Stimulated activated naive CD8-positive, alpha-beta T cell treated with anti-CD3 and anti-CD28 coated beads, Interleukin-15, Interleukin-2, amounts not matched to agents 100 U/mL and 50 U/mL, for 24 hours (primary cell): Measurements from ENCODE around the gene ZDHHC12.

Source experiments
- ATAC-seq: fragments of 150-1000 bp; cut with Tn5 transposase; one replicate; pipeline ENCODE4 v1.10.0; 2021
- DNase-seq: peaks from one replicate; pipeline ENCODE4 v3.0.0; 2021

ZDHHC12 gene

DNA sequence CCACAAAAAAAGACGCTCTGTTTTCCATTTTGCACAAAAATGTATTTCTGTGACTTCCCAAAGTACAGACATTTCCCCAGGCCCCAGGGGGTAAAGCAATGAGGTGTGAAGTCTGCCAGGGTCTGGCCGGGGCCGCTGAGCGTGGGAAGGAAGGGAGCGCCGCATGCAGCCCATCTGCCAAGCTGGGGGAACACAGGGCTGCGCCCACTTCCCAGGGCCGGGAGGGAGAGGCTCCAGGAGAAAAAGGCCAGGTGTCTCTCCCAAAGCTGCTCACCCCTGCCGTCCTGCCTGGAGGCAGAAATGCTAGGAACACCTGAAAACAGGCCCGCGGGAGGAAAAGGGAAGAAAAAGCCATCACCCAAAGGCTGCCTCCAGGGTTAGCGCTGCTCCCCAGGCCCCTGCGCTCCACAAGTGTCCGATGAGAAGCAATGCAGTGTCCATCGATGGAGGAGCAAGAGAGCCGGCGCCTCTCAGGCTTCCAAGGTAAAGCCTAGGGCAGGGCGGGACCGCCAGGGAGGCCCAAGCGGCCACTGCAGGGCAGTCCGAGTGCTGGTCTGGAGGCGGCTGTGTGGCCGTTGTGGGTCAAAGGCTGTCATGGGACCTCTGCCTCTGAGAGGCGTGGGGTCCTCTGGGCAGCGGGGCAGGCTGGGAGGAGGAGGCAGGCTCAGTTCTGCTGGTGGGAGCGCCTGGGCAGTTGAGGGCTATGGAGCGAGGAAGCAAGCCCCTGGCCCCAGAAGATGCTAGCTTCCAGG, 6.0 kb upstream of the ZDHHC12 start:
- DNase-seq (no peak), ATAC-seq (no peak)

DNA sequence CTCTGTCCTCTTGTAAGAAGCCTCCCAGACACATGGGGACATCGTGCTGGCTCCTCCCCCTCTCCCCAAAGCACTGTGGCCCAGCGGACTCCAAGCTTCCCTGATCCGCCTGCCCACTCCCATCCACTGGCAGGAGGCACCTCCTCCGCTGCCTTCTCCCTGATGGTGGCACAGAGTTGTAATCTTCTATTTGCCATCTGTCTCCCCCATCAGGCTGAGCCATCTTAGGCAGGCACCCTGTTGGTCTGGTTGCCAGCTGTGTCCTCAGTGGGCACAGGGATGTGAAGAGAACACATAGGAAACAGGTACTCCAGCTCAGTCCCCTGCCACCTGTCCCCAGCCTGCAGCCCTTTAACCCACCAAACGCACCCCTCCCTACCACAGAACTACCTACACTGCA, 5.4 kb upstream of the ZDHHC12 start:
- ATAC-seq = no peak
- DNase-seq = no peak

DNA sequence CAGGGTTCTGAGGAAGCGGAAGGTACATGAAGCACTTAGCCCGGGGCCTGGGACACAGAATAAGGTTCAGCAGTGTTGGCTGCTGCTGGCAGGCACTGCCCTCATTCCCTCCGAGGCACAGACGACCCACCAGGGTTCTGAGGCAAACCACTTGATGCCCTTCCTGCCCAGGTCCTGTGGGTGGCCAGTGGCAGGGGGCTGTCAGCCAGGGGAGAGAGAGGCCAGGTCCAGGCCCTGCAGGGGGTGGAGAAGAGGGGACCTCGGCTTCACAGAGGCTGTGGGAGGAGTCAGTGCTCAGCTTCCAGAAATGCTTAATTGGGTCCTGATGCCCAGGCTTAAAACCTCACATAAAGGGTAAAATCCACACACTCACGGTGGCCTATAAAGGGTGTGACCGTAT, 4.4 kb upstream of the ZDHHC12 start:
- ATAC-seq (no peak), DNase-seq (no peak)

DNA sequence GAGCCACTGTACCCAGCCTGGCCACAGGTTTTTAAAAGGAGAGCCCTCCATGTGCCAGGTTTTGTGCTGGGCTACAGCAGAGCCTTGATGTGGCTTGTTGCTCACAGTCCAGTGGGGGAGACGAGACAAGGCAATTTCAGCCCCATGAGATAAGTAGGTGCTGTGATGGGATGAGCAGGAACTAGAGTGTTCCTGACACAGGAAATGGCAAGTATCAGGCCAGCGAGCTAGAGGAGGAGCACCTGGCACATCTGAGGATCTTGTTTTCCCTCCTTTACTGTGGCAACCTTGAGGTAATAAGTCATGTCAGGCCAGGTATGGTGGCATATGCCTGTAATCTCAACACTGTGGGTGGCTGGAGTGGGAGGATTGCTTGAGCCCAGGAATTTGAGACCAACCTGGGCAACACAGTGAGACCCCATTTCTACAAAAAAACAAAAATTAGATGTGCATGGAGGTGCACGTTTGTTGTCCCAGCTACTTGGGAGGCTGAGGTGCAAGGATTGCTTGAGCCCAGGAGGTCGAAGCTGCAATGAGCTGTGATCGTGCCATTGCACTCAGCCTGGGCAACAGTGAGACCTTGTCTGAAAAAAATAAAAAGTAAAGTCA, 3.8 kb upstream of the ZDHHC12 start:
- no peak for DNase-seq
- ATAC-seq = no peak

GRCh38 chr9:128724744-128725211, 851 bp upstream of the ZDHHC12 start:
- DNase-seq (peak; percentile 59), ATAC-seq (peak; percentile 10)

DNA sequence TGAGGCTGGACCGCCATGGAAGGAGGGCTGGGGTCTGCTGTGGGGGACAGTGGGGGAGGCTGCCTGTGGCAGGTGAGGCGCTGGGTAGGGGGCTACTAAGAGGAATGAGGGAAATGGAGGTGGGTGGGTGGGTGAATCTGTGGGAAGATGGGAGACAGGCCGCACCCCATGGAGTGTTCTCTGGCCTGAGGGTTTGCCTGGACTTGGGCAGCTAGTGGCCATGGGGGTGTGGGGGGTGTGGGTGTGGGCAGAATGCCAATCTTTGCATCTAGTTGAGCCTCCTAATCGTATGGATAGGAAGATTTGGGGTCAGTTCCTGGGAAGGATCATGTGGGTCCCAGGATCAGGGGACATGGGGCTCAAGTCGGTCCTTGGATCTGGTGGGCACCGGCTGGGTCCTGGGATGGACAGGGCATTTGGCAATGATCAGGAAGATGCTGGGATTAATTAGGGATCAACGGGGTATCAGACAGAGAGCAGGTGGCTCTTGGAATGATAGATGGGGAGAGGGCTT, 518 bp downstream of the ZDHHC12 start:
- no peak for ATAC-seq
- no peak for DNase-seq

DNA sequence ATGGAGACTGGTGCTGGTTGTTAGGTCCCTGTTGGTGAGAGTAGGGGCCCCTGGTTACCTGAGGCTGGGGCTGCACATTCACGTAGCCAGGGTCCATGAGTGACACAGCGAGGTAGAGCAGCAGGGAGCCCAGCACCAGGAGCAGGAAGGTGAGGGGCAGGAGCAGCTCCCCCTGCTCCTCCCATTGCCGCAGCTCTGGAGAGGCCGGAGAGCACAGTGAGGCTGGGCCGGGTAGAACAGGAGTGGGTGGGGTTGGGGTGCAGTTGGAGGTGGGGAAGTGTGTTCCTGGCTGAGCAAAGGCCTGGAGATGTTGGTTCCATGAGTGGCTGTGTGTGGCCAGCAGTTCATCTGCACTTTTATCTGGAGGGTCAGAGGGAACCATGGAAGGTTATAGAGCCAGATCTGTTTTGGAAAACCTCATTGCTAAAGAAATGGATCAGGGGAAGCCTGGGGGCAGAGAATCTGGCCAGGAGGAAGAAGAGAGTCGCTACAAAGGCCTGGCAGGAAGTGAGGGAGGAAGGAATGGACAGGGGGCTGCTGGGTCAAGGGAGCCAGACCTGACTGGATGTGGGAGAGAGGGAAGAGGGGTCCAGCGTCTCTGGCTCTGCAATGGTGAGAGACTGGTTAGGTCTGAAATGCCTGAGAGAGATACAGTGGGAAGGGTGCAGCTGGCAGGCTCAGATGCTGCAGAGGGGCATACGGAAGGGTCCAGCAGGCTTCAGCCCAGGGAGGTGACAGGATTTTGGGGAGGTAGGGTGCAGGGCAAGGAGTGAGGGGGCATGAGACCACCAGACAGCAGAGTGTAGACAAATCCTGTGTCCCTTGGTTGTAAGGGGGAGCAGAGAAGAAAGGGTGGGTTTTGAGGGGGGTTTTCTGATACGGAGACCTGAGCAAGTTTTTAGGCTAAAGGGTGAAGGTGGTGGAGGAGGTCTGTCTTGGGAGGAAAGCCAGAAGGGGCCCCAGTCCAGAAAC, 1.3 kb downstream of the ZDHHC12 start:
- DNase-seq (no peak), ATAC-seq (no peak)

- DNase-seq = no peak
Observed at GRCh38 chr9:128721487-128722010, 2.4 kb downstream of the ZDHHC12 start.

DNA sequence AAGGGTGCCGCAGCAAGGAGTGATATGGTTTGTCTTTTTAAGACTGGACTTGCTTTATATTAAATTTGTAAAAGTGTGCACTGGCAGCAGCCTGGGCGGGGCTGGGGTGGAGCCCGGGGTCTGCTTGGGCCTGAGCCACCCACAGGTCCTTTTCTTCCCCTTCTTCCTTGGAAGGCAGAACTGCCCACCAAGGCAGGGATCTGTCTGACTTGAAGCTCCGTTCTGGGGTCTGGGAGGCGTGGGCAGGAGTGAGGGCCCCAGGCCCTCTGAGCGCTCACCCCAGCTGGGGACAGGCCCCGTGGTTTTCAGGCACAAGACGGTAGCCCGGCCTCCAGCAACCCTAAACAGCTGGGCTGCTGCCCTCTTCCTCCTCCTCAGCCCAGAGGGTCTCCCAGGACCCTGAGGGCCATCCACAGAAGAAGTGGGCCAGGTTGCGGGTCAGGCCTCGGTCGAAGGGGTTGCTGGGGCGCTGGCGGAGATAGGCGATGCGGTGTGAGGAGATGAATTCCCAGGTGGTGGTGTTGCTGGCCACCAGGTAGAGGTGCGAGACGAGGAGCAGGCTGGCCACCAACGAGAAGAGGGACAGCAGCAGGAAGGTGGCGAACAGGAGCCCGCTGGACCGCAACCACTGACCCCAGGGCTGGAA, 3.0 kb downstream of the ZDHHC12 start:
- ATAC-seq = no peak
- DNase-seq = no peak

More at GRCh38 chr9:128721487-128722010, 2.4 kb downstream of the ZDHHC12 start:
- no peak for ATAC-seq

- ATAC-seq (no peak), DNase-seq (no peak)
Observed at GRCh38 chr9:128719919-128720605, 3.9 kb downstream of the ZDHHC12 start.

DNA sequence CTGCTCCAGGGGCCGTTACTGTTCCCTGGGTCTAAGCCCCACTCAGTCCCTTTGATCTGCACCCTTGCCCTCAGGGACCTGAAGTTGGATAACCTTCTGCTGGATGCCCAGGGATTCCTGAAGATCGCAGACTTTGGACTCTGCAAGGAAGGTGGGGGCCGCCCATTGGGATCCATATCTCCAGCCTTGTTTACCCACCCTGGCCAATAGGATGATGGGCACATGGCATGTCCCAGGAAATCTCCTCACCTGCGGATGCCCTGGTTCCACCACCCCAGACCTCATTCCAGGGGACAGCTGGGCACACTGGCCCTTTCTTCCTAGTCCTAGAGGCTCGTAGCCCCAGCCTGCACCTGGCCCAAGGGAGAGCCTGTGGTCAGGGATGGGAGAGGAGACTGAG, 5.5 kb downstream of the ZDHHC12 start:
- no peak for ATAC-seq
- no peak for DNase-seq

GRCh38 chr9:128718047-128718446, 5.9 kb downstream of the ZDHHC12 start:
- DNase-seq = no peak

DNA sequence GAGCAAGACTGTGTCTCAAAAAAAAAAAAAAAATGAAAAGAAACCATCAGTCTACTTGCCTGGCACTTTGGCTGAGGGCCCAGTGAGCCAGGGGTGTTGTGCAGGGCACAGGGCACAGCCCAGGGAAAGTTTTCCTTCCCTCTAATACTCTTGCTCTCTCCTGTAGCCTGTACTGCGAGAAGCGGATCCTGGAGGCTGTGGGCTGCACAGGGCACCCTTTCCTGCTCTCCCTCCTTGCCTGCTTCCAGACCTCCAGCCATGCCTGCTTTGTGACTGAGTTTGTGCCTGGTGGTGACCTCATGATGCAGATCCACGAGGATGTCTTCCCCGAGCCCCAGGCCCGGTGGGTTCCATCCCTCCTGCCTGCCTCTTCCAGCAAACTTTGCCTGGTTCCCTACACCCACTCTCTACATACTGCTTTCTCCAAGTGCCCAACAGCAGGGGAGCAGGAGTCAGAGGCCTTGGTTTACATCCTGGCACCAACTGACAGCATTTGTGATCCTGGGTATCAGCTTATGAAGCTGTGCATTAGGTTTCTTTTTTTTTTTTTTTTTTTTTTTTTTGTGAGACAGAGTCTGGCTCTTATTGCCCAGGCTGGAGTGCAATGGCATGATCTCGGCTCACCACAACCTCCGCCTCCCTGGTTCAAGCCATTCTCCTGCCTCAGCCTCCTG, 7.2 kb downstream of the ZDHHC12 start:
- no peak for DNase-seq
- ATAC-seq = no peak

More at GRCh38 chr9:128718047-128718446, 5.9 kb downstream of the ZDHHC12 start:
- ATAC-seq = no peak

DNA sequence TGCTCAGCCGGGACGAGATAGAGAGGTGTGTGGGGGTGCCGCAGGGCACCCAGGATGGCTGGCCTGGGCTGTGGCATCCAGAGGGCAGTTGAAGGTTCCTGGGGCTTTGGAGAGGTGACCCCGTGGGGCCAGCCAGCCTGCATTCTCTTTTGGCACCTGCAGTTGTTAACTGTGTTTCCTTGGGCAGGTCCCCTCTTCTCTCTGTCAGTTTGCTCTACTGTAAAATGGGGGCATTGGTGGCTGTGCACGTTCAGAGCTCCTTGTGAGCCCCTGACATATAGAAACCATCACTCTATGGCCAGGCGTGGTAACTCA, 8.5 kb downstream of the ZDHHC12 start:
- no peak for DNase-seq
- no peak for ATAC-seq

GRCh38 chr9:128714586-128715435, 9.1 kb downstream of the ZDHHC12 start:
- DNase-seq (no peak), ATAC-seq (peak; percentile 10)

- DNase-seq (no peak), ATAC-seq (no peak)
Observed at GRCh38 chr9:128713941-128714573, 9.9 kb downstream of the ZDHHC12 start.

- no peak for DNase-seq
- ATAC-seq = no peak
Observed at GRCh38 chr9:128713411-128713780, 10.5 kb downstream of the ZDHHC12 start.

GRCh38 chr9:128712451-128713410, 11.2 kb downstream of the ZDHHC12 start:
- ATAC-seq (no peak), DNase-seq (no peak)
